Raji (cell line): ENCODE measurements around the gene NOD2.

ENCODE experiments used
- POLR2A ChIP-seq: IDR thresholded peaks from 2 replicates; pipeline ENCODE4 v1.6.1; 2011; ENCODE audit warnings: low read depth, low read length, control low read depth; ENCODE audit not compliant: insufficient read depth

NOD2 gene

DNA sequence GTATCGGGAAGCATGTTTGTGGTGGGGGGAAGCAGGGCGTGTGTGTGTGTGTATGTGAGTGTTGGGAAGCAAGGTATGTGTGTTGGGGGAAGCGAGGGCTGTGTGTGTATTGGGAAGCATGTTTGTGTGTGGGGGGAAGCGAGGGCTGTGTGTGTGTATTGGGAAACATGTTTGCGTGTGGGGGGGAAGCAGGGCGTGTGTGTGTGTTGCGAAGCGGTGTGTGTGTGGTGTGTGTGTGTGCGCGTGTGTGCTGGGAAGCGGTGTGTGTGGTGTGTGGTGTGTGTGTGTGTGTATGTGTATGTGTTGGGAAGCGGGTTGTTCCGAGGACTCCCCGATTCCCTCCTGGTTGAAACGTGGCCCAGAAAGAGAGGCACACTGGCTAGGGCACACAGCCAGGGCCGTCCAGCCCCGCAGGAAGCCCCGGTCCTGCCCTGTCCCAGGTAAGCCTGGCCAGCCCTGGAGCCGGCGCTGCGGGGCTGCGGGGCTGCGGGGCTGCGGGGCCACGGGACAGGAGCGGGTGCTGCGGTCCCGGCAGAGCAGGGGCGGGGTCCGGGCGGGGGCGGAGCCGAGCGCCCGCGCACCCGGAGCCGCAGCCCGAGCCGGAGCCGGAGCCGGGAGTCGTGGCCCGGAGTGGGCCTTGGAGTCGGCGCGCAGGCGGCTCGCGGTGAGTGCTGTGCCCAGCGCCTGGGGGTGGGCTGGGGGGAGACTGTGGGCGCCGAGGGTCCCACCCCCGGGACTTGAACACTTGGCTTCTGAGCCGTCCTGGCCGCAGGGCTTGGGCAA is at the start of gene NOD2:
NOD2 (plus strand) TSS at position 608 of the 783 bp plus-strand sequence. CDS start 5,890 bp downstream, outside the sequence.
- TF ChIP-seq POLR2A: no peak

DNA sequence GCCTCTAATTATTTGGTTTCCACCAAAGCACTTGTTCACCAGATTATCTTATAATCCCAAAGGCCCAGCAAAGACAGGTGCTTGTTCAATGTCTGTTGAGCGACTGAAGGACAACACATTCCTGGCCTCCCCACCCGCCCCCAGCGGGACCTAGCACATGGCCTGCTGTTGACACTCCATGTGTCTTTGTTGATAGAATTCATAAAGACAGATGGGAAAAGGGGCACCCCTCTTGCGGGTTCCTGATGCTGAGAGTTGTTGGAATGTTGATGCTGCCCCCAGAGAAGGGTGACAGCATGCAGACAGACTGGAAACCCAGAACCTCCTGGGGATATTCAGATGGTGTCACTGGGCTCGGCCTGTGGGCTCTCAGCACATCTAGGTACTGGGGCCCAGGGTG is 49.2 kb upstream of the NOD2 start:
- no peak for TF ChIP-seq POLR2A

DNA sequence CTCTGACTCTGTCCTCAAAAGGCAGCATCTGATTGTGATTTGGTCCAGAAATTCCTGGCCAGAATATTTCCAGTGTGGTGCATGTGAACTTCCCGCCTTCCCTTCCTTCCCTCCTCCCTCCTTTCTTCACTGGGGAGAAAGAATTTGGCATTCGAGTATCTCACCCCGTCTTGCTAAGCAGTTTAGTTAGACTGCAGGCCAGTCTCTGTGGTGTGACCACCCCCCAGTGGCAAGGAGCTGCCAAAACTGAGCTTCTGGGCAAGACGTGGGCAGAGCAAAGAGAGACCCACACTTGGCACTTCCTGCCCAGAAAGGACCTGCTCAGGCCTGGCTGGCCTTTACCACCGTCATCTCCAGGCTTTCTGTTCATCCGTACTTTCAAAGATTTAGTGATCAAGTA is 48.7 kb upstream of the NOD2 start:
- TF ChIP-seq POLR2A: no peak

DNA sequence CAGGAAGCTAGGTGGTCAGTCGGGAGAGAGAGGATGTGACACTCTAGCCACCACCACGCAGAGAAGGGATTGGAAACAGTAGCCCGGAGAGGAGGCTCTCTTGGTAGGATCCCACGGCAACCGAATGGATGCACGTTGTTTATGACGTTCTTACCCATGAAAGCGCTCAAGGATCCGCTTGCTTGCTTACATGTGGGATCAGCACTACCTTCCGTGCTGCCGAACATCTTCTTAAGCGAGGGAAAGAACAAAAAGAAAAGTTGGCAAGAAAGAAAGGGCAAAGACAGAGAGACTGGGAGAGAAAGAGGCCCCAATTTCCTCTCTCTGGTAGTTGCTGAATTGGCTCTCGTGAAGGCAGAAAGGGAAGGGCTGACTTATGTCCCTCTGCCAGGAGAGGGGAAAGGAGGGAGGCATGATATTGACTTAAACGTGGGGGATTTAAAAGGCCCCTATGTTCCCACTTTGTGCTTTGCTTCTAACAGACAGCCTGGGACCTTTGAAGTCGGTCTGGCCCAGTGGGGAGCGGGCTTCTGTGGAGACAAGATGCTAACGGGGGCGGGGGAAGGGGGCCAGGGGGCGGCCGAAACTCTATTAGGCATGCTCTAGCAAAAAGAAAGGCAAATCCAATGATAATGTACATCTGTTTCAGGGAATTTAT is 47.7 kb upstream of the NOD2 start:
- TF ChIP-seq POLR2A: no peak

DNA sequence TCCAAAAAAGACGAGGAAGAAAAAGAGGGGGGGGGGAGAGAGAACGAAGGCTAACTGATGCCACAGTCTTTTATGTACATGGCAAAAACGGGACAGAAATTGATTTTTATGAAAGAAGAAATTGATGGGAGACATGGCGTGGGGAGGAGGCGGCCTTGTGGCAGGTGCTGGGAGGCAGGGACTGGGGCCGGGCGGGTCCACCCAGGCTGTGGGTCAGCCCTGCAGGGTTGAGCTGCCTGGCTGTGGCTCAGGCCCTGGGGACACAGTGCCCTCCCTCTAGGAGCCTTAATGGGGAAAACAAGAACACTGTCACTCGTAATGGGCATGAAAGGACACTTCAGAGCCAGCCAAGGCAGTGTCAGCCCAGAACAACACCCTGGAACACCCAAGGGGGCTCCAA is 47.1 kb upstream of the NOD2 start:
- no peak for TF ChIP-seq POLR2A

DNA sequence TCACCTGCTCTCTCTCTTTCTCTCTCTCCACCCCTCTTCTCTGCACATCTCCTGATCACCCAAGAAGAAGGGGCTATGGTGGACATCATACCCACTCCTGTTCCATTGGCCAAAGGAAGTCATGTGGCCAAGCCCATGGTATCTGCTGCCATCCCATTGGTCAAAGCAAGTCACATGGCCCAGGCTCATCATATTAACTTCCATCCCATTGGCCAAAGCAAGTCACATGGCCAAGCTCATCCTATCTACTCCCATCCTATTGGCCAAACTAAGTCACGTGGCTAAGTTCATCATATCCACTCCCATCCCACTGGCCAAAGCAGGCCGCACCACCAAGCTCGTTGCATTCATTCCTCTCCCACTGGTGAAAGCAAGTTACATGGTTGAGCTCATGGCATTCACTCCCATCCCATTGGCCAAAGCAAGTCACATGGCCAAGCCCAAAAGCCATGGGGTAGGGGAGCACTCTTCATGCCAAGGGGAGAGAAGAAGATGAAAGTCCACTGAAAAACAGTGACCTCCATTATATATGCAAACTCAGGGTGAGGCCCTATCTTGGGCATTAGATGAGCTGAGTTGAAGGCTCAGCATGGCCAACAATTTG is 41.5 kb upstream of the NOD2 start:
- no peak for TF ChIP-seq POLR2A

DNA sequence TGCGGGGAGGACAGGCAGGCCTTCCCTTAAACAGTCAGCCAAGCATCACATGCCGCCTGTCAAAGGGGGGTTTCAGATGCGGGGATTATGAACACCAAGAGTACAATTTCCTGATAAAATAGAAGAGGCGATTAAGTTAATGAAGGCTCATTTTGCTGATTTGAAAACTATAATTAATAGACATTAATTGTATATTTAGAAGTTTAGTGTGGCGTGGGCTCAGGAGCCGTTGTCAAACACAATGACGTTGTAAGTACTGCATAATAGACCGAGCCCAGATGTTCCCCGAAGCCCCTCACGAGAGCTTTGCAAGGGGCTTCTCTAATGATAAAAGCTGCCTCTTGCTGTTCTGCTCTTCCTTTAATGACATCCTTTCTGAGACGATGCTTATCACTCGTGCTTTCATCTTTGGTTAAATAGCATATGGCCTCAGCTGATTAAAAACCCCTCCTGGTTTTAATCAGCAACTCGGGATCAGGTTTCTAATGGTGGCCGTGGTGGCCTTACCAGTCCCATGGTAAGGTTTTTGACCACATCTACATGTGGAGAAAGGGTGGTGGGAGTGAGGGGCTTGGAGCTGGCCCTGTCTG is 40.5 kb upstream of the NOD2 start:
- no peak for TF ChIP-seq POLR2A

DNA sequence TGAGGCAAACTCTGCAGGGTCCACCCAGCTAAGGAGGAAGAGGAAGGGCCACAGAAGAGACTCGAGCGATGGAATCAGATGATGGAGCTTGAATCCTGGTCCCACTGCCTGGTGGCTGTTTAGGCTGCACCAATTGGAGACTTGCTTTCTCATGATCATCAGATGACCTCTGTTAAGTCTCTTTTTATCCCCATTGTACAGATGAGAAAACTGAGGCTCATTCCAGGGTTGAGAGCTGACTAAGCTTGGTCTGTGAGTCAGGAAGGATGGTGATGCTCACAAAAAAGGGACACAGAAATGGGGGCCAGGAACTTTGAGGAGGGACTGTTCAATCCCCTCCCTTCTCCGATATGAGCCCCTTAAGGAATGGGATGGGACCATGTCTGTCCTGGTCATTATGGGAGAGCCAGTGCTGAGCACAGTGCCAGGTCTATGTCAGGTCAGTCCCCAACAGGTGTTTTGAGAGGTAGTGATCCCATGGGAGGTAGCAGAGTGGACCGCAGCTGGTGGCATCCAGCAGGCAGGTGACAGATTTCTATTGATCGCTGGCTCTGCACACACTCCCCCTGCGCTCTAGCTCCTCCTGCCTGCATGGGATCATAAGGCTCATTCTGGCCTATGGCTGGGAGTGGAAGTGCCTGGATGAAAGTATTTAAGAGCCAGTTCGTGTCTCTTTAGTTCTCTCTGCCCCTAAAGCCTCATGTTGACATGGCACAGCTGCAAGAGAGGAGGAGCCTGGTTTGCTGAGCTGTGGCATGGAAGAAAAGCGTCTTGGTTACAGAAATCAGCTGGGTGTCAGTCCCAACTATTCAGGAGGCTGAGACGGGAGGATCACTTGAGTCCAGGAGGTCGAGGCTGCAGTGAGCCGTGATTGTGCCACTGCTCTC is 39.5 kb upstream of the NOD2 start:
- no peak for TF ChIP-seq POLR2A

DNA sequence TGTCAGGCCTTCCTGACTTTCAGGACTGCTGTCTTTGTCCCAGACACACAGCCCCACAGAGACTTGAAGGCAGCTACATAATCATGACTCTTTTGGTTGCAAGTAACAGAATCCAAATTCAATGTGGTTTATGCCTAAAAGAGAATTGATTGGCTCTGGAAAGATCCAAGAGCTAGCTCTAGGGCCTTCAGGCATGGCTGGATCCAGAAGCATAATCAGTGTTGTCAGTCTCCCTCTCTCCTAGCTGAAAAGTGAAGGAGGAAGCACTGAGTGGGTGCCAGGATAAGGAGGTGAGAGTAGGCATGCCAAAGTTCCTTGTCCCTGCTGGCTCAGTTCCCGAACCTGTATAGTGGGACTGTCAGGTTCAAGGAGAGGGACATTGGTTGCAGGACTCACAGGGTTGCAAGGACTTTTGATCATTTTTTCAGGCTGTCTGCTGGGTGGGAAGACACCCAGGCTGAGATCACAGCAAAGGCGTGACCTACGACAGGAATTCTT is 37.8 kb upstream of the NOD2 start:
- no peak for TF ChIP-seq POLR2A

DNA sequence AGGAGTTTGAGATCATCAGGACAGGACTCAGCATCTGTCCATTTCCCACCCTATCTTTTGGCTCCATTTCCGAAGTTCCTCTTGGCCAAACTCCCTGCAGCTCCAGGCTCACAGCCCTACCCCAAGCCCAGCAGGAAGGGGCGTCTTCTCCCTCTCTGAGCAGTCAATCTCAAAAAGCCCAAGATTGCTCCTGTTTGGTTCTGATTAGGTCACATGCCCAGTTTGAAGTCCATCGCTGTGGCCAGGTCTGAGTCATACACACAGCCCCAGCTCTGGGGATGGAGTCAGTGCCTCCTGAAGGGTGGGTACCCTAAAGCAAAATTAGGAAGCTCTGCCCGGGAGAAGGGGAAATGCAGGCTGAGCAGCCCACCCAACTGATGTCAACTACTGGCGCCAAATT is 36.2 kb upstream of the NOD2 start:
- no peak for TF ChIP-seq POLR2A

DNA sequence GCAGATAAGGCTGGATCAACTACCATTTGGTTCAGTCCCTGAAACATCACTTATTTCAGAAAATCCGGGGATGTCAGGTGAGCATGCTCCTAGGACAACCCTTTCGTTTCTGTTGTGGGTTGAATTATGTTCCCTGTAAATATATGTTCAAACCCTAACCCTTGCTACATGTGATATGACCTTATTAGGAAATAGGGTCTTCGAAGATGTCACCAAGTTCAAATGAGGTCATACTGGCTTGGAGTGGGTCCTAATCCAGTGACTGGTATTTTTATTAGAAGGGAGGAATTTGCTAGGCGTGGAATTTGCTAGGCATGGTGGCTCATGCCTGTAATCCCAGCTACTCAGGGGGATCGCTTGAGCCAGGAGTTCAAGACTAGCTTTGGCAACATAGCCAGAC is 33.6 kb upstream of the NOD2 start:
- no peak for TF ChIP-seq POLR2A

DNA sequence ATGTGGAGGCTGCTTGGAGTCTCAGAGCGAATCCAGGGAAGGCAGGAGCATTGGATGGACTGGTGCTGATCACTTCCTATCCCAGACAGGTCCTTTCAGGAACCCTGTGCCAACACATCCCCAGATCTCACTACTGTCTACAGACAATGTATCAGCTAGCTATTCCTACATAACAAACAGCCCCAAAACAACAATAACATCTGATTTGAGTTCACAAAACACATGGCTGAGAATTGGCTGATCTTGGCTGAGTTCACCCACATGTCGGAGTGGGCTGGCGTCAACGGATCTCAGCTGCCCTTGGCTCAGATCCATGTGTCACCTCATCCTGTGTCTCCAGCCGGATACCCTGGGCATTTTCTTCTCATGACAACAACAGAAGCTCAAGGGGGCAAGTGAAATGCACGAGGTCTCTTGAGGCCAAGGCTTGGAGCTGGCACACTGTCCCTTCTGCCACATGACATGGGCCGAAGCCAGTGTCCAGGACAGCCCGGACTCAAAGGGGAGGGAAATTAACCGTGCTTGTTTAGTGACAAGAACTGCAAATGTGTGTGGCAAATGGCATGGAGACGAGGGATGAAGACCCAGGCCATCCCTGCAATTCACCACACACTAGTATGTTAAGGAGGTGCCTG is 31.0 kb upstream of the NOD2 start:
- TF ChIP-seq POLR2A: no peak

DNA sequence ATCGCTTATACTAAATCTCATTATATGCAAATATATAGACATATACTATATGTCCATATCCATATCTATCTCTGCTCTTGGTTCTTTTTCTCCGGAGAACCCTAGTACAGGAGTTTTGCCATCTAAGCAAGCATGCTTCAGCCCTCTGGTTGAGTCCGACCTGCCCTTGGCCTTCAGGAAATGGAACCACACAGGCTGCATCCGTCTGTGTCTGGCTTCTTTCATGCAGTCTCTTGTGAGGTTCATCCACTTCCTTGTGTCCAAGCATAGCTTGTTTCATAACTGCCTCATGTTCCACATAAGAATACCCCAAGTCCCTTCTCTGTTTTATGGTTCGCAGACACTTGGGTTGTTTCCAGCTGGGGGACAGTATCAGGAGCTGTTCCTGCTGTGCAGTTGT is 29.1 kb upstream of the NOD2 start:
- TF ChIP-seq POLR2A: no peak
